Fibroblast of skin of right biceps (primary cell): ENCODE data around the gene YWHAH.
"Not testable (repeated sequence)": the region's sequence is repeated elsewhere in the genome, so short reads cannot be mapped to it uniquely, and the experiment has no call there.

Source experiments
- DNase-seq: peaks from one replicate; pipeline ENCODE4 v3.0.0-alpha.2; 2013

YWHAH gene

DNA sequence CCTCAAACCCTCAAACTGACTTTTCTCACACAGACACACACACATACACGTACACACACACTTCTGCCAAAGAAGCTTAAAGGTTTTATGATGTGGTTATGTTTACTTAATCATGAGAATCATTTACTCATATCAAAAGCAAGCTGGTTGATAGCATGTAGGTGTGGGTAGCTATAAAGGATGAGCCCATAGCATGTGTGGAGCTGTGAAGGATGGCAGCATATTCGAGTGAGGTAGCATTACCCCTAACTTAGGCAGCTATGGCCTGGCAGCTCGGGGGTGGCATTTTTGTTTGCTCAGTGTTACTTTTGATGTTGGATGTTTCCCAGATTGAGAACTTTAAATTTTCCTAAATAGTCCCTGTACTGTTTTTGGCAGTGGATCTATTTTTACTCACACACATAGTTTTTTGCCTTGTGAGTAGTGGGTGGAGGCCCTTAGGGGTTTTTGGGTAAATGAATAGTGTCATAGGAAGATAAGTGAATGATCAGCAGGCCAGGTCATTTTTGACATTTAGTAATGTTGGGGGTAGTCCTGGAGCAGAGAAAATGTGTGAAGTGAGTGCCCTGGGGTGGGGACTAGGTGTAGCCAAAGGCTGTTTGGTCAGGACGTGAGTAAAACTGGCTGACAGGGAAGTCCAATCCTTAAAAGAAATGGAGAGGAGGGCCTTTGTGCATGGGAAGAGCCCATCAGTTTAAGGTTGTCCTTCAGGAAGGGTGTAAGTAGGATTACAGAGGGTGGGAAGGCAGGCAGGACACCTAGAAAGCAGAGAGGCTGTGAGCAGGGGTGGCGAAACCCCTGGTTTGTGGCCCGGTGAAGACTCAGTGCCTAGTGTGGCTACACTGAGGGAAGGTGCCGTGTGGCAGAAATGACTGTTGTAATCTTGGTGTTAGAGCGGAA is 7.1 kb downstream of the YWHAH start:
- DNase-seq = no peak

DNA sequence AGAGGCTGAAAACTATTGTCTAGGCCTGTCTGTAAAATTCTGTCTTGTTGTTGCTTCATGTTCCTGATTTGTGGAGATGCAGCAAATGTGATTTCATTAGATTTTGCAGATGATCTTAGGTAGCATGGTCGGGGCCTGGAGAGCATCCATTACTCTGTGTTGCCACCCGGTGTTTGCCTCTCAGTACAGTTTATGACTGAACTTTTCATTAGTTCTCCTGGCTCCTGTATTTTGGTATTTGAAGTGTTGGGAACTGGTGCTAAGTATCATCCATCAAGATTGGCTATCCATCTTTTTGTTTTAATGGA is 7.7 kb downstream of the YWHAH start:
- DNase-seq = peak; percentile 35

DNA sequence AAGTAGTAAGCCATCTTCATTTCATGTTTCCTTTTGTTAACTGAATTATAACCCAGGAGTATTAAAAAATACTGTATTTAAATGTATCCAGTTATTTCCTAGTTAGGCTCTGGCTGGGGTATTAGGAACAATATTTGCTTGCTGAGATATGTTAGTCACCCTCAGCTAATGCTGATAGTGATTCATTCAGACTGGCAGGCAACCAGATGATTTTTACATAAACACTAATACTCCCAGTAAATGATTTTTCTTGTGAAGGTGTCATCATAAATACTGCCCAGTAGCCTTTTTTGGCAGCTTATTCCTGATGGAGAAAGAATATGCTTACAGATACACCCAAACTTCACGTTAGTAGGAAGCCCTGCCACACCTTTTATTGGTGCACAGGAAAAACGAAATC is 8.1 kb downstream of the YWHAH start:
- DNase-seq = peak; percentile 91

DNA sequence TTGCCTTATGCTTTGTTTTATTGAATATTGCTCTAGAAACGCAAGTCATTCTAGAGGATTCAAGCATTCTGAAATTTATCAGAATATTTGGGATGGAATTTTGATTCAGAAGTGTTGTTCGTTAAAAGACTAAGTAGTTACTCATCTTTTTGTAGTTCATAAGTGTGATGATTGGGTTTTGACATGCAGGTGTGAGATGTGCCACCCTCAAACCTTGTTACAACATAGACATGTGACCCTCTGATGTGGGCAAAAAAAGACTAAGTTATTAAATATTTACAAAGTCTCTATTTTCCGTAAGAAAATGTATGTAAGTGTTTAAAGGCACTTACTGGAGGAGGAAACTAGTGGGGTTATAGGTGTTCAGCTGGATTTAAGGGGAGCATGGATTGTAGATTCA is 8.9 kb downstream of the YWHAH start:
- no peak for DNase-seq

DNA sequence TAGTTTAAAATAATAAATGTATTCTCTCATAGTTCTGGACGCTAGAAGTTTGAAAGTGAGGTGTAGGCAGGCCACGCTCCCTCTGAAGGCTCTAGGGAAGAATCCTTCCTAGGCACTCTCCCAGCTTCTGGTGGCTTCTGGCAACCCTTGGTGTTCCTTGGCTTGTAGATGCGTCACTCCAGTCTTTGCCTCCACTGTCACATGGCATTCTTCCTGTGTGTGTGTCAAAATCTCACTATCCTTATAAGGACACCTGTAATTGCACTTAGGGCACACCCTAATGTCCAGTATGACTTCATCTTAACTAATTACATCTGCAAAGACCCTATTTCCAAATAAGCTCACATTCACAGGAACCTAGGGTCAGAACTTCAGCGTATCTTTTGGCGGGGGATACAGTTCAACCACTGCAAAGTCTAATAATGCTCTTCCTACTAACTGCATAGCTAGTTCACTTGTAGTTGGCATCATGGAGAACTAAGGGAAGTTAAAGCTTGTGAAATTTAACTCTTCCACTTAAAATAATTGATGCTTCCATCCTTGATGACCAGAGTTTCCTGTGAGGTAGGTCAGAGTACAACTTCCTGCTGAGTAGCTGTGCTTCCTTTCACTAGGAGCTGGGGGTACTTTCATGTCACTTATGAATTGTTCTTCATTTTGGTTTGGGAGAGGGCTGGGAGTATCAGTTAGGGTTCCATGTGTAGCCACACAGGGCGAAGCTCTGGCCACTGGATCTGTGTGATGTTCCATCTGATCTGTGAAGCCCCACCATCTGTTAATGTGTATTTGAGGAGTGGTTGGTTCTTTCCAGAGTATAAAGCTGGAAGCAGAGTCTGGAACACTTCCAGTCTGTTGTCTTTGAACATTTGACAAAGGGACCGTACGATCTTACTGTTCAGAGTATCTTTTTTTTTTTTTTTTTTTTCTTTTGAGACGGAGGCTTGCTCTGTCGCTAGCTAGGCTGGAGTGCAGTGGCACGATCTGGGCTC is 10.5 kb downstream of the YWHAH start:
- no peak for DNase-seq

DNA sequence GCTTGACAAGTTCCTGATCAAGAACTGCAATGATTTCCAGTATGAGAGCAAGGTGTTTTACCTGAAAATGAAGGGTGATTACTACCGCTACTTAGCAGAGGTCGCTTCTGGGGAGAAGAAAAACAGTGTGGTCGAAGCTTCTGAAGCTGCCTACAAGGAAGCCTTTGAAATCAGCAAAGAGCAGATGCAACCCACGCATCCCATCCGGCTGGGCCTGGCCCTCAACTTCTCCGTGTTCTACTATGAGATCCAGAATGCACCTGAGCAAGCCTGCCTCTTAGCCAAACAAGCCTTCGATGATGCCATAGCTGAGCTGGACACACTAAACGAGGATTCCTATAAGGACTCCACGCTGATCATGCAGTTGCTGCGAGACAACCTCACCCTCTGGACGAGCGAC is 12.0 kb downstream of the YWHAH start:
- DNase-seq = no peak

DNA sequence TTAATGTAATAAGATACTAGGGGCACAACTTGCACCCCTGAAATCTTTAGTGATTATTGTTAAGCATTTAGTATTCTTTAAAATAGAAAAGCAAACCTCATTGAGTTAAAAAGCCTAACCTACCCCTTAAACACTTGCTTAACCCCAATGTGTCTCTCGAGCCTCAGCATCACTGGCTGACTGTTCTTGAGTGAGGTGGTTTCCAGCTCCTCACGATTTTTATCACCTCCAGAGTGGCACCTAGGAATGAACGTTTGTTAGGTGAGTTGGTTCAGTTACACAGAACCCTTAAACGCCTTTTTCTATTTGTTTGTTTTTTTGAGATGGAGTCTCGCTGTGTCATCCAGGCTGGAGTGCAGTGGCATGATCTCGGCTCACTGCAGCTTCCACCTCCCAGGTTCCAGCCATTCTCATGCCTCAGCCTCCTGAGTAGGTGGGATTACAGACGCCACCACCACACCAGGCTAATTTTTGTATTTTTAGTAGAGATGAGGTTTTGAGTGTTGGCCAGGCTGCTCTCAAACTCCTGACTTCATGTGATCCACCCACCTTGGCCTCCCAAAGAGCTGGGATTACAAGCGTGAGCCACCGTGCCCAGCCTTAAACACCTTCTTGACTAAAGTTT is 13.7 kb downstream of the YWHAH start:
- DNase-seq = no peak

DNA sequence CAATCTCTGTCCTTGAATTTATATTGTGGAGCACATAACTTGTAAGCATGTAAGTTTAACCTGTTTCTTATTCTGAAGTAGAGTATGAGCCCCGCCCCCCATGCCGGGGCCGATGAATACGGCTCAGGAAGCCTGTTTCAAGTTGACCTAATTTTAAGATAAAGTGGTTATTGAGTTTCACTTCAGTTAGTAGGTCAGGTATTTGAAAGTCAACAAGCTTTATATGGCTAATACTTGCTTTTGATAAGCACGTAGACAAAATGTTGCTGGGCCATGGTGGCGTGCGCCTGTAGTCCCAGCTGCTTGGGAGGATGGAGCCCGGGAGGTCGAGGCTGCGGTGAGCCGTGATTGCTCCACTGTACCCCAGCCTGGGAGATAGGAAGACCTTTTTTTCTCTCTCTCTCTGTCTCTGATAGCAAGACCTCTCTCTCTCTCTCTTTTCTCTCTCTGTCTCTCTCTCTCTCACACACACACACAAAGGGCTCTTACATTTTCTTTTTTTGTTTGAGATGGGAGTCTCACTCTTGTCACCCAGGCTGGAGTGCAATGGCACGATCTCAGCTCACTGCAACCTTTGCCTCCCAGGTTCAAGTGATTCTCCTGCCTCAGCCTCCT is 14.4 kb downstream of the YWHAH start:
- no peak for DNase-seq

DNA sequence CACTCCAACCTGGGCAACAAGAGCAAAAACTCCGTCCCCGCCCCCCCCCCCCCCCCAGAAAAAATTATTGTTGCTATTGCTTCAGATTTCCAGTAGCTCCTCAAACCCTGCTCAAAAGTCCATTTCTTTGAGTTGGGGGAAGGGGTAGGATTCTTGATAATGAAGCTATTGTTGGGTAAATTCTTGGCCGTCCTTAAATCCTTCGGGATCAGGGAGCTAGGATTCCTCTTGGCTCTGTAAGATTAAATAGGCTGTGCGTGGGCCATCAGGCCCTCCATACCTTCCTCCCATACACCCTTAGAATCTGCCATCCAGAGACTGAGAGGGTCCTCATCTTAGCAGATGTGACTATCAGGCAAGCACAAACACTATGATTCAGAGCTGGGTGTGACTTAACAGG is 16.4 kb downstream of the YWHAH start:
- no peak for DNase-seq

DNA sequence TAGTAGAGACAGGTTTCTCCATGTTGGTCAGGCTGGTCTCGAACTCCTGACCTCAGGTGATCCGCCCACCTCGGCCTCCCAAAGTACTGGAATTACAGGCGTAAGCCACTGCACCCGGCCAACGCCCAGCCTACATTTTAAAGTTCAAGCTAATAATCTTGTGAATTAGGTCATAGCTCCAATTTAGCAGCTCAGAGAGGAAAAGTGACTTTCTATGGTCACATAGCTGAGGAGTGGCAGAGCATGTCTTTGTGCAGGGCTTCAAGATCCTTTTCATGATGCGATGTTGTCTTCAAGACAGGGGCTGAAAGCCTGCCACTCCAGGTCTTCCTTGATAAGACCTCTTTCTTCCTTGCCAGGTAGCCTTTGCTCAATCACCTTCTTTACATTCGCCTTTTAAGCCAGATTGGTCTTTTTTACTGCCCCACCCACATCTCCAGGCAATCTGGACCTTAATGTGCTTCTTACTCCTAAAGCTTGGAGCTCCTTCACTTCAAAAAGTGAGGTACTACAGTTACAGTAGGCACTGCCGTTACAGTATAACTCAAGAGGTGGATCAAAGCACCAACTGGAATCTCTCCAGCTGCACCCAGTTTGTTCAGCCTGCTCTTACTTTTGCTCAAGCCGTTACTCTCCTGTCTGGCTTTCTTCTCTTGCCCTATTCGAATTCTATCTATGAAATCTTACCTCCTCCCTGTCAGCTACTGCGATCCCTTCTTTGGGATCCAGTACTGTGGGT is 18.2 kb downstream of the YWHAH start:
- DNase-seq = no peak

DNA sequence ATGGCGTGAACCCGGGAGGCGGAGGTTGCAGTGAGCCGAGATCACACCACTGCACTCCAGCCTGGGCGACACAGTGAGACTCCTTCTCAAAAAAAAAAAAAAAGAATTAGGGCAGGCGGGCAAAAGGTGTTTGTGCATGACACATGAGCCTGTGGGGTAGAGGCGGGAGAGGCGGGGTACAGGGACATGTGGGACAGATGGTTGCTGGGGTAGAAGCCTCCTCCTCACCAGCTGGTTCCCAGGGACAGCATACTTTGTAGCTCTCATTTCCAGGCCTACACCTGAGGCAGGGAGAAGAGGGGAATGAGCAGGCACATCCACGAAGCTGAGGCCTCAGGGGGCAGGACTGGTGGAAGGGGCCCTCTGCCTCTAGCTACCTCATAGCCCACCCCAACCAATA is 23.7 kb downstream of the YWHAH start:
- DNase-seq = no peak

DNA sequence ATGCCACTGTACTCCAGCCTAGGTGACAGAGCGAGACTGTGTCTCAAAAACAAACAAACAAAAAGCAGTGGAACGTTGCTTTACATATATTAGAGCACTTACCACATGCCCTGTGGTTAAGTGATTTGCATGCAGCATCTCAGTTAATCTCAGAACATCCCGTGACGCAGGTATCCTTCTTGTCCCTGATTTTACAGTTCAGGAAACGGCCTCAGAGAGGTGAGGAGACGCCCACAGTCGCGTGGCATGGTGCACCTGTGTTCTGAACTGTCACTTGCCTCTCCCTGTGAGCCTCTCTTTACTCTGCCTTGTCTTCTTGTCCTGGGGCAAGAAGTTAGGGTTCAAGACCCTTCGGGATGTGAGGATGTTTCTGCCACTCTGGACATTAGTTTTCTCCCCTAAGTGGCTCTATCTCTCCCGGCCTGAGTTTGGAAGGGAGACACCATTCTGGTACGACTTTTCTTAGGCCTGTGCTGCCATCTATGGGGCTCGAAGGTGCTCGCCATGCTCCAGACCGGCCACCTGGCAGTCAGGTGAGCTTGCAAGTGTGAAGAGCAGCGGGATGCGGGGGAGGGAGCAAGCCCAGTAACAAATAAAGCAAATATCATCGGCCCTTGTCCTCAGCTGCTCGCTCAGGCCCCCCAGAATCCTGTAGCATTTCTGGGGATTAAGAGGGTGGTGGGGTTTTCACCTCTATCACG is 25.6 kb downstream of the YWHAH start:
- DNase-seq = peak; percentile 58

DNA sequence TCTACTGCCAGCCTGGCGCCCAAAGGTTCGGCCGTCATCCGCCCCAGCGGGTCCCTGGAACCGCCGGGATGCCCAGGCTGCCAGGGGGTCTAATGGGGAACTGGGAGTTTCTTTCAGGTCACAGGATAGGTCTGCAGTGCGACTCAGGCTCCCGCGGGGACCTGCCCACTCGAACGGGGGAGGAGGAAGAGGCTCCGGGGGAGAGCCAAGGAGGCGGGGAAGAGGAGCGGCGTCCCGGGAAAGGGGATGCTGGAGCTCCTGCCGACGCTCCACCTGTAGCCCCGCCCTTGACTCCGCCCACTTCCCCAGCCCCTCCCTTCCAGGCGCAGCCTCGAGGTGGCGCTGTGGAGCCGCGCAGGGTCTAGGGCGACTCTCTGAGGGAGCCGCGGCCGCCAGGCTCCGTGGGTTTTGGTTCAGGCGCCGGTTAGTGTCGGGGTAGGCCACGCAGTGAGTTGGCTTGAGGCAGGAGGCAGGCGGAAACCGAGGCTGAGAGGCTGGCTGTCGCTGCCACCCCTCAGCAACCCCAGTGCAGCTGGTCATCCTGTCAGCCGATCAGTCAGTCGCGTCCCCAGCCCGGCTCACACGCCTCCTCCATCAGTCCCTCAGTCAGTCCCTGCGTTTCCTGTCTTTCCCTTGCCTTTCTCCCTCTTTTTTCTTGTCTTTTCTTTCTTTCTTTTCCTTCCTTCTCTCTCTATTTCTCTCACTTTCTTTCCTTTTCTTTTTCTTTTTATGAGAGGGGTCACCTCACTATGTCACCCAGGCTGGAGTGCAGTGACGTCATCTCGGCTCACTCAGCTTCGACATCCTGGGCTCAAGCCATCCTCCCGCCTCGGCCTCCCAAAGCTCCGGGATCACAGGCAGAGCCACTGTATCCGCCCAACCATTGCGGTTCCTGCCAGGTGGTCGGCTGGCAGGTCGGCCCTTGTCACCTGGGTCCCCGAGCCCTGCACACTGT is 26.4 kb downstream of the YWHAH start:
- peak; percentile 73 for DNase-seq

DNA sequence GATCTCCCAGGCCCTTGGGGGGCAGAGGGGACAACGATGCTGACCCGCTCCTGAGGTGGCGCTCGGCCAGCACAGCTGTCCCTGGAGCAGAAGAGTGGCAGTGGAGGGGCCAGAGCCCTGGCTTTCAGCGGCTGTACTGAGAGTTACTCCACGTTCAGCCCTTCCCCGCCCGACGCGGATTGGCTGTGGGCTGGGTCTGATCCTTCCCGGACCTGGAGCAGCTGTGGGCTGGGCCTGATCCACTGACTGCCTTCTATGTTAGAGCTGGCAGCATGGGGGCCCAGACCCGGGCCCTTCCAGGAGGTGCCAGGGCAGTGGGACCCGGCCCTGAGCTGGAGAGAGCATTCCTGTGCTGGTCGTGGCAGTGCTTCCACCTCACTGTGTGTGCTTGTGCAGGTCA is 27.8 kb downstream of the YWHAH start:
- no peak for DNase-seq

DNA sequence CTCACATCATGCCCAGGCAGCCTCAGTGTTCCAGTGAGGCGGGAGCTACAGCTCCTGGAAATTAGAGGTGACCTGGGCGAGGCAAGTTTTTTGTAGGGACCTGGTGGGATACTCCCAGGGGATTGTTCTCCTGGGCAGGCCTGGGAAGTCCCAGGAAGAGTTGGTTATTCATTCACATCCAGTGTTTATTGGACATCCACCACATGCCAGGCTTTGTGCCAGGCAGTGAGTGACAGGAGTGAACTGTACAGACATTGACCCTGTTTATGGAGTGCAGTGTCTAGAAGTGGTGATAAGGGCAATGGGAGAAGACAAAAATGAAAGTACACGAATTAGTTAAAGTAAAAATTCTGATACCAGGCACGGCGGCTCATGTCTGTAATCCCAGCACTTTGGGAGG is 29.4 kb downstream of the YWHAH start:
- no peak for DNase-seq

DNA sequence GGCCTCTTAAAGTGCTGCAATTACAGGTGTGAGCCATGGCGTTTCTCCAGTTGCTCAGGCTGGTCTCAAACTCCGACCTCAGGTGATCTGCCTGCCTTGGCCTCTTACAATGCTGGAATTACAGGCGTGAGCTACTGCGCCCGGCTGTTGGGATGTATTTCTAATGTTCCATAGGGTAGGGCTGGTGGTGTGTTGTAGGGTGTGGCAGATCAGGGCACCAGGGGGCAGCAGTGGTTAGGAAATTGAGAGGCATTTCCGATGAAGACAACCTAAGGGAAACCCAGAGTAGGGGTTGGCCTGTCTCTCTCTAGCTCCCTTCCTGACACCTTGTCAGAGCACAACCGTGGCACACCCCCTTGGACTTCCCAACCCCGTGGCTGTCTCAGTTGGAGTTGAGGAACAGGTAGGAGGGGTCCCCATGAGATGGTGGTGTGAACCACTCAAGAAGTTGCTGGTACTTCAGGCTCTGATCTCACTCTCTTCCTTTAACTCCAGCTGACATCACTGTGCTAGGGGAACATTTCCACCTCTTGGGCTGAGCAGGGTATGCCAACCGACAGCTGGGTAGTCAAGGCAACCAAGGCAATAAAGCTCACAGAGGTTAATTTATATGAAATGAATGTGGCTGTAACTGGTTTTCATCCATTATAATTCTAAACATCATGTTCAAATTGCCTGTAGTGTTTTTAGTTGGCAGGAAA is 33.0 kb downstream of the YWHAH start:
- peak; percentile 57 for DNase-seq

DNA sequence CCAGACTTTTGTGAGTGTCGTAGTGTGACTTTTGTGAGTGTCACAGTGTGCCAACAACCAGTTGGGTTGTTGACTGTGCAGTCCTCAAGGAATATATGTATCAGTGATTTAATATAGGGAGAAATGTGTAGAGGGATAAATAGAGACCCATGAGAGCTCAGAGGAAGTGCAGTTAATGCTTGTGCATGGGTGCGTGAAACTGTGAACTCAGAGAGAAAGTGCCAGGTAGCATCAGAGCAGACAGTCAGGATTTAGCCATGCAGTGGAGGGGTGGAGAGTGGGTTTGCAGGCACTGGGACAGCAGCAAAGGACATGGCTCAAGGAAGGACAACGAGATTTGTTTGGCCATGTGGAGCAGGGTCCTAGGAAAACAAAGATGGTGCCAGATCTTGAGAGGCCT is 33.6 kb downstream of the YWHAH start:
- no peak for DNase-seq

DNA sequence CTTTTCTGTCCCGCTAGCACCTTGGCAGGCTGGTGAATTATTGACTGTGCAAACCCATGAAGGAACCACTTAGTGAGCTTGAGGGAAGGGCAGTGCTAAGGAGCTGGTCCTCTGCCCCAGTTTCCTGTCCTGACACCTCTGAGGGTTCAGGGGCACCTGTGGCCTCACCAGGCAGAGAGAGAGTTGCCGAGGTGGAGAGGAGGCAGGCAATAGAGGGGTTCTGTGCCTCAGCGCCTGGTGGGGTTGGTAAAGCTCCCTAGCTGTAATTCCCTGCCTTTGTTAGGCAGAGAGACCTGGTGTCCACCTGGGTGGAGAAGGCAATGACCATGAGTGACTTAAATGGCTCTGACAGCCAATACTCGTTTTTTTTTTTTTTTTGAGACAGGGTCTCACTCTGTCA is 36.3 kb downstream of the YWHAH start:
- no peak for DNase-seq

DNA sequence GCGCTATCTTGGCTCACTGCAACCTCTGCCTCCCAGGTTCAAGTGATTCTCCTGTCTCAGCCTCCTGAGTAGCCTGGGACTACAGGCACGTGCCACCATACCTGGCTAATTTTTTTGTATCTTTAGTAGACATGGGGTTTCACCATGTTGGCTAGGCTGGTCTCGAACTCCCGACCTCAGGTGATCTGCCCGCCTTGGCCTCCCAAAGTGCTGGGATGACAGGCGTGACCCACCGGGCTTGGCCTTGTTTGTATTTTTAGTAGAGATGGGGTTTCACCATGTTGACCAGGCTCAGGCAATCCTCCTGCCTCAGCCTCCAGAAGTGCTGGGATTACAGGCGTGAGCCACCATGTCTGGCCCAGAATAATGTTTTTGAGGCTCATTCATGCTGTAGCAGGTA is 37.6 kb downstream of the YWHAH start:
- DNase-seq = not testable (repeated sequence)
